GF-D8 (cell line): ENCODE measurements around the gene ARAF.

ENCODE experiments used
- DNase-seq: peaks from one replicate; lab custom pipeline; 2025; lab: John Stamatoyannopoulos, UW

Gene ARAF

GRCh38 chrX:47620303-47620685 is 59.3 kb downstream of the ARAF start:
- DNase-seq = no peak
